22Rv1 (cell line): ENCODE data around the gene WDR3.

Experiments used
- CTCF ChIP-seq: fragments of 450-650 bp; IDR thresholded peaks from 2 replicates; pipeline ENCODE4 v1.5.1; 2017; ENCODE audit warnings: mild to moderate bottlenecking
- ZFX ChIP-seq: fragments of 450-650 bp; IDR thresholded peaks from 2 replicates; pipeline ENCODE4 v1.6.1; 2017; ENCODE audit warnings: antibody characterized with exemption, borderline replicate concordance

DNA sequence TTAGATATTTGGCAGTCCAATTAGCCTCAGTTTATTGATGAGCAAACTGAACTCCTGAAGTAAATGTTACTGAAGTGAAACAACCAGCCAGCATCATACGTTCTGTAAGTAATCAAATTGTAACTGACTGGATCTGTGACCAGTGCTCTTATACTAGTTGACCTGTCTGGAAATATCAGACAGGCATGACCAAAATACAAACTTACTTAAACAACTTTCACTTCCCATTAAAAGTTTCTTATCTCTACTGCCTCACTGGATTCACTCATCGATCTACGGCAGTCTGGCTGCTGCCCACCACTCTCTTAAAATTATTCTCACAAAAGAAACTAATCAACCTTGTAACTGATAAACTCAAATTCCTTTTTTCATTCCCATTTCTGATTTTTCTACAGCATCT is 56.4 kb downstream of the WDR3 start:
- no peak for TF ChIP-seq CTCF
- no peak for TF ChIP-seq ZFX
